ENCODE results near the gene IRX1.

The IRX1 gene

DNA sequence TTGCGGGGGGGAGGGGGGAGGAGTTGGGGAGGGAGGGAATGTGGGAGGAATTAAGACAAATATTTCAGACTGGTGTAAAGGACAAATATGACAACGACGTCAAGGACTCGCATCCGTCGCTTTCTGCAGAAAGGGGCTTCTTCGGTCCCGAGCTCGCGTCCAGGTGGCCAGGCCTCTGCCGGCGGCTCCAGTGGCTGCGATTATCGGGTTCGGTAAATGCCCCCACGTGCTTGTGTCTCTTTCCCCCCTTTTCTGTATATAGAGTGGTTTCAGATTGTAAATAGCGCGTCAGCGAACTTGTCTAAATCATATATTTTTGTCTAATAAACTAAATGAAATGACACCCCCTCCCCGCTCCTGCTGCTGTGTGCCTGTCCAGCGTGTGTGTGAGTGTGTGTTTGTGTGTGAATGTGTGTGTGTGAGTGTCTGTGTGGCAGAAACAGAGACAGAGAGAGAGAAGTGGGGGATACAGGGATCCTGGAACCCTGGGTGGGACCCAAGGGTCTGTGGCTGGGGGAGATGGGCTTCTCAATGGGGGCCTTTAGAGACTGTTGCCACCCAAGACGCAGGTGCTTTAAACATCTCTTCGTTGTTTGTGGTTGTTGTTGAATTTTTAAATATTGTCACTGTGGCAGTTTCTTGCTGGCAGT, 5.6 kb downstream of the IRX1 start:
- no peak for DNase-seq

DNA sequence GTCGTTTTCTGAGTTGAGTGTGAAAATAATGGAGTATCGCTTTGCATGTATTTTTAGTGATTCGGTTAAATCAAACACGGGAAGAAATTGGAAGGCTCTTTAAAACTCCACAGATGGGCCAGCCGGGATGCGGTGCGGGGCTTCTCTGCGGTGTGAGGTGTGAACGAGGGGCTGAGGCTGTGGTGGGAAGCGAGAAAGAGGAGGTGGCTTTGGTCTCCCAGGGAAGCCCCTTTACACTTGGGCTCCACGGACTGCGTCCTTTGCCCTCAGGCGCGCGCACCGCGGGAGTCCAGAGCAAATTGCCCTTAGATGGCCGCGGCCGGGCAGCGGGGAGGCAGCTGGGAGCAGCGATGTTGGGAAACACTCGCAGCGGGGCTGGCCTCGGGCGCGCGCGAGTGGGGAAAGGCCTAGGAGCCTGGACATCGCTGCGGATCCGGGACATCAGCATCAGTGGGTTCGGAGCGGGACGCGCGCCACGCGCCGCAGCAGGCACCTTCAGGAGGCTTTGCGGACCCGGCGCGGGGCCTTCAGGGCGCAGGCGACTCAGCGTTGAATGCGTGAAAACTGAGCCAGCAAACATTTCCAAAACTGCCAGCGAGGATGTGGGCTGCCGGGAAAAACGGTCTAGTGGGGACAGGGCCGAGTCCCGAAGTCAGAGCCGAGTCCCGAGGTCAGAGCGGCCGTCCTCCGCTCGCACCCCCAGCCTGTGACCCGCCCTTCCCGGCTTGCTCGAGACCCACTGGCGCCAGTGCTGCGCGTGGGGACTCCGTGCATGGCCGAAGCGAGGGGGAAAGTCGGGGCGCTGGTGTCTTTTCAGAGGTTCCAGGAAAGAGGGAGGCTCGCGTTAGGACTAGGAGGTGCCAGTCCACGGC, 6.5 kb downstream of the IRX1 start:
- no peak for DNase-seq

GRCh38 chr5:3602785-3603502, 7.3 kb downstream of the IRX1 start:
- DNase-seq: no peak

DNA sequence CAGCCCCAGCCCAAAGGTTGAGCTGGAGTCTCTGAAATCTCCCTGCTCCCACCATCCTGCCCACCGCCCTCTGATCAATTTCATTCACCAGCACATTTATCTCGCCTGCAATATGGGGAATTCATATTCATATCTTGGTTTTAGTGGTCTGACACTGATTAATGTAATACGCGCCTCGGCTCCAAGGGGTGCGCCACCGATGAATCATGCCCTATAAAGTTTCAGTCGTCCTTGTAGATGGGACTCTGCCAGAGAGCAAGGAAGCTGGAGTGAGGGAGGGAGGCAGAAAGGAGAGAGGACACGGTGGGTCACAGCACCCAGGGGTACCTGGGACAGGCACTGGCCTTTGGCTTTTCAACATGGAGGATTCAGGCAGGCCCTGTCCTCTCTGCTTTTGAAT, 8.9 kb downstream of the IRX1 start:
- DNase-seq: no peak

DNA sequence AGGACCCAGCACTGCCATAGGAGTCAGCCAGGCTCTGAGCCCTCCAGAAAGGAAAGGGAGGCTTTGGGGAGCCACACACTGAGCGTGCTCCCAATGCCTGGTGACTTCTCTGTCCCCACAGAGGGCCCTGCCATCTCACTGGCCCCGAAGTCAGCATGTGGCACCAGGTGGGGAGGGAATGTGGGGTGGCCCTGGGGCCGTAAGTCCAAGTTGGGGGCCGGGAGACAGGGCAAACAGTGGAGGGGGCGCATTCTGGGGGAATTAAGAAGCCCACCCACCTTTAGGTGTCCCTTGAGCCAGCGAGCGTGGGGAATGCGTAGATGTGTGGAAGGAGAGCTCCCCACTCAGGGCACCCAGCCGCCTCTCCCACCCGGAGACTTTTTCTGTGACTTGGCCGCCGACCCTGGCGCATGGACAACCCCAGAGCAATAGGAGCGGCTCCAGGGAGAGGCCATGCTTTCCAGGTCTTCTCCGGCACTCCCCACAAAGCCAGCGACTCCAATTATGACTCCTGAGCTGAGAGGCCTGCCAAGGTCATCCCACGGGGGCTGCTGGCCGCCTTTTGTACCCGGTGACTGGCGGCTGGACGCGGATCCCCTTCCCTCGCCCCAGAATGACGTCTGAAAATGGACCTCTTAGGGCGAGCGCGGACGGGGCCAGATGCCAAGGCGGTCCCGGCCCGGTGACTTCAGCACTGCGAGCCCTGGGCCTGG, 9.8 kb downstream of the IRX1 start:
- no peak for DNase-seq

- DNase-seq: no peak
Observed at GRCh38 chr5:3606121-3606831, 10.6 kb downstream of the IRX1 start.

DNA sequence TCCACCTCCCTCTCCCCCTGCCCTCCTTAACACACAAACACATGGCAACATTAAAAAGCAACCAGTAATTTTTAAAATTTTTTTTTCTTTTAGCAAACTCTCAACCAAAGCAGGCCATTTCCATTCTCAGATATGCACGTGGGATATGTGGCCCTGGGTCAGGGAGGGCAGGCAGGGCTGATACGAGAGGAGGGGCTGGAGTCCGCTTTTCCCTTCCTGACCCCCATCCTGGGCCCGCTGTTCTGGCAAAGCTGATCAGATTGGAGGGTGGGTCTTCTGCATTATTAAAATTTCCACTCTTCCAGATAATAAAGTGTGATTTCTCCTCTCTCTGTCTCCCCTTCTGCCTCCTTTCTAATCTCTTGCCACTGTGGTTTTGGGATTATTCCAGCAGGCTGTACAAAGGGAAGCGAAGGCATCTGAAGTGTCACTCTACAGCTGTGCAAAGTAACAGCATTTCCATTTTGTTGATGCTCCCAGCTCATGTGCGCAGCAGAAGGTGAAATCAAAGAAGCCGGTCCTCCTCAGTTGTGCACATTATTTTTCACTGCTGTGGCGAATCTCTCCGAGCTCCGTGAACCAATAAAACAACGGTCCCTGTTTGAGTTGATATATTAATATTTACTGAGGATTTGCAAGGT, 12.0 kb downstream of the IRX1 start:
- DNase-seq: peak; percentile 73

DNA sequence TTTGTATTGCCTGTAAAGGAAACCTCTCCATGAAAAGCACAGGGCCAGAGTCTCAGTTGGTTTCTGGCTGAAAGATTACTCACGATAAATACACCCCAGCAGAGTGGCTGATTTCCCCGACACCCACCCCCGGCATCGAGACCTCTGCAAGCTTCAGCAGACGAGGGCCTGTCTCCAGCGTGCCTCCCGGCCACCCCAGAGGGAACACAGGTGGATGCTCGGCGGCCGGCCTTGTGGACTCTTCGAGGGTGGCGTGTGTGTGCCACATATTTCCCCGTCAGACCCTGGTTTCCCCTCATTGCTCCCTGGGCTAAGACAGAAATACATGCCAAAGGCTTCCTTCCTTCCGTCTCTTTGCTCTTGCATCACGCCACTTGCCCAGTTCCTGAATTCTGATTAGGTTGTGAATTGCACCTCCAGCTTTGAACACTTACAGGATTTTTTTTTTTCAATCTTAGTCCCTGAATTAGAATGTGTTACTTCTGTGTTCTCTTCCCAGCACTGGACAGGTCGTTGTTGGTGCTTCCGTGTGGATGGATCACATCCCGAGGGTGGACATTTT, 13.6 kb downstream of the IRX1 start:
- DNase-seq: no peak

DNA sequence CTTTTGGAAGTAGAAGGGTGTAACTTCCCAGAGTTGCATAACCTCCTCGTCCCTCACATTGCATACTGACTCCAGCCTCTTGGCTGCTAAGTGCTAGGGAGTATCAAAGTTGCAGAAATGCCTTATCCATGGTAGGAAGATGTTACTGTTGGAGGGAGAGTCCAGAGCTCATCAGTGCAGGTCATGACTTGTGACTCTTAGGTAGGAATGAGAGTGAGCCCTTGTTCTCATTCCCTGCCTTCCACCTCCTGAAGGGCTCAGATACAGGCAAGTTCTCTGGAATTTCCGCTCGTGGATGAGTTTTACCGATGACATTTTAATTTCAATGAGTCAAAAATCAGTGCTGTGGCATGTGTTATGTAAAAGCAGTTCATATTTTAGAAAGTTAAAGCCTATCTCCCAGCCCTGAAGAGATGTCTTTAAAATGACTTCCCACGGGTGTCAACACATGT, 17.0 kb downstream of the IRX1 start:
- DNase-seq: no peak

DNA sequence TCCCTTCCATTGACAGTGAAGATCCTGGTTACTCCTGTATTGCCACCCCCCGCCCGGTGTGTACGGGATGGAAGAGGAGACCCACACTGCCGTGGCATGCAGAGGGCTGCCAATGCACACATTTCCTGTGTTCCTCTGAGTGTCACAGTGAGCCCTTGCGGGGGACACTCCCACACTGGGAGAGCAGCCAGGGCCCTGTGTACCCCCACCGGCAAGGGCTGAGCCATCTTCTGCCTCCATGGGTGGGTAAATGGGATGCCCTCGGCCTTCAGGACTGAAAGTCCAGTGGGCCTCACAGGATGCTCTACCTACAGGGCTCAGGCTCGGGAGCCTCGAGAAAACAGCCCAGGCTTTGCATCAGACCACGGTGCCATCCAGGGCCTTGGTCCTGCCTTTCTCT, 18.1 kb downstream of the IRX1 start:
- no peak for DNase-seq

GRCh38 chr5:3615217-3615616, 19.6 kb downstream of the IRX1 start:
- no peak for DNase-seq

GRCh38 chr5:3615829-3616228, 20.2 kb downstream of the IRX1 start:
- DNase-seq: no peak

- DNase-seq: no peak
Observed at GRCh38 chr5:3619579-3619978, 23.9 kb downstream of the IRX1 start.

DNA sequence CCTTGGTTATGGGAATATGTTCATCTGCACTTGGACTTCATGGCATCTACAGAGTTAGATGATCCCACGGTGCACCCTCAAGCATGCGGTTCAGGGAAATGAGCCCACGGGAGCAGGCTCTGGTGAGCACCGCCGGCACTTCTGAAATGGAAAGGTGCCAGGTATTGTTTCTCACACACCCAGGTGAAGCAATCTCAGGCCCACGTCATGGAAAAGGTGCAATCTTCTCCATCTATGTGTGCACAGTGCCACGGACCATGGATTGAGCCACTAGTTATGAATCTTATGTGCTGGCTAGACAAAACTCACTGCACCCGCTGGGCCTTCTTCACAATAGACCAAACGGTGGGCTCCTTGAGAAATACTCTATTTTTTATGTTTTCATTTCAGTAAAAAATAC, 27.3 kb downstream of the IRX1 start:
- no peak for DNase-seq

- DNase-seq: no peak
Observed at GRCh38 chr5:3625626-3626025, 30.0 kb downstream of the IRX1 start.

GRCh38 chr5:3634061-3634460, 38.4 kb downstream of the IRX1 start:
- DNase-seq: no peak

DNA sequence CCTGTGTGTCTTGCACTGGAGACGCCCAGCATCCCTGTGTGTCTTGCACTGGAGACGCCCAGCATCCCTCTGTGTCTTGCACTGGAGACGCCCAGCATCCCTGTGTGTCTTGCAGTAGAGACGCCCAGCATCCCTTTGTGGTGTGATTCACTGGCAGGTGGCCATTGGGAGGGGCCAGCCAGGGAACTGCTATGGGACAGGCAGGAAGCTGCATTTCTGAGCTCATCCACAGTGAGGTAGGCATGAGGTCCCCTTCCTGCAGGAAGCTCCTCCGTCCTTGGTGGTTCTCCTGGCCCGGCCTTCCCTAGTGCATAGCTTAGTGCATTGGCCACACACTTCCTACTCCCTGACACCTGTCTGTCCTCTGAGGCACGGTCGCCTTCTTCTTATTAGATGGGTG, 43.5 kb downstream of the IRX1 start:
- DNase-seq: no peak

- no peak for DNase-seq
Observed at GRCh38 chr5:3642231-3642630, 46.6 kb downstream of the IRX1 start.

DNA sequence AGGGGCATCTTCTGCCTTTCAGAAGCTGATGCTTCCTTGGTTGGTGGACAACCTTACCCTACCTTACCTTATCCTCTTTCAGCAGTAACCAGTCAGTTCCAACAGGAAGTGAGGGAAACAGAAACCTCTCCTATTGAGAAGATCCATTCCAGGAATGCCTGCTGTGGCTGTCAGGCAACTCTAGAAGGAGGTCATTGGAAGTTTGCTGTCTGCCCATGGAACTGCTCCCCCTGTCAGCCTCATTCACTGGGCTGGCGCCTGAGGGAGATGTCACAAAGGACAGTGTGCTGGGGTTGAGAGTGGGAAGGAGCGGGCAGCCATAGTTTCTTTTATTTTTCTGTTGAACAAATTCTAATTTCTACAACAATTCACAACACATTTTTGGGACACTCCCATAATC, 54.7 kb downstream of the IRX1 start:
- no peak for DNase-seq

GRCh38 chr5:3650868-3651267, 55.2 kb downstream of the IRX1 start:
- no peak for DNase-seq

All from NCI-H2171 (cell line).